ENCODE results near the gene ICOS.

Gene ICOS

DNA sequence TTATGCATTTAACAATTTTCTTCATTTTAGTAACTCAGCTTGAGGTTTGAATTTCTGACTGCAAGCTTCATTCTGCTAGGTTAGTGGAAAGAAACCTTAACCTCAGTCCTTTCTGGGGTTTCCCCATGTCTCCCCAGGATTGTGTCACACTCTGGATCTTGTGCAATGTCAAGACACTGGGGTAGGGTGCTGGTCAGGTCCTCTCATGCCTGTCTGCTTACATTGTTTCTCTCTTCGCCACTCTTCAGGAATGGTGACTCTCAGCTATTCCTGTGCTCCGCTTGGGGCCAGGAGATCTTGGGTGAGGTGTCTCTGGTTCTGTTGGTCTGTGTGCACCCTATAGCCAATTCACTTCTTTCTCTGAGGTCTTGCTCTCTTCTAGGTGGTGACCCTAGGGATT, 45.1 kb upstream of the ICOS start:
- no peaks in the 10 kb centered on the region for H3K4me1 ChIP-seq (ENCODE audit: insufficient read depth, poor library complexity, severe bottlenecking)
- ATAC-seq (ENCODE audit: low read depth), result no peak
- no peaks in the 10 kb centered on the region for H3K9me3 ChIP-seq (ENCODE audit: severe bottlenecking)
- no peak overlapping the region for H3K27ac ChIP-seq (ENCODE audit: poor library complexity, severe bottlenecking)
- DNase-seq (ENCODE audit: low spot score), result no peak
- no peaks in the 10 kb centered on the region for H3K27me3 ChIP-seq (ENCODE audit: insufficient read depth, poor library complexity, severe bottlenecking)
- H3K36me3 ChIP-seq (ENCODE audit: low read depth), result no peaks in the 10 kb centered on the region
- no peak overlapping the region for H3K4me3 ChIP-seq (ENCODE audit: severe bottlenecking)
- no peak for TF ChIP-seq CTCF (IDR thresholded peaks at IDR 0.05; ENCODE audit: poor library complexity, severe bottlenecking)

GRCh38 chr2:203892207-203892606, 44.4 kb upstream of the ICOS start:
- no peak overlapping the region for H3K27ac ChIP-seq (ENCODE audit: poor library complexity, severe bottlenecking)
- ATAC-seq (ENCODE audit: low read depth), result no peak
- H3K9me3 ChIP-seq (ENCODE audit: severe bottlenecking), result no peaks in the 10 kb centered on the region
- no peak for DNase-seq (ENCODE audit: low spot score)
- no peaks in the 10 kb centered on the region for H3K27me3 ChIP-seq (ENCODE audit: insufficient read depth, poor library complexity, severe bottlenecking)
- no peak for TF ChIP-seq CTCF (IDR thresholded peaks at IDR 0.05; ENCODE audit: poor library complexity, severe bottlenecking)
- no peak overlapping the region for H3K4me3 ChIP-seq (ENCODE audit: severe bottlenecking)
- H3K36me3 ChIP-seq (ENCODE audit: low read depth), result no peaks in the 10 kb centered on the region
- no peaks in the 10 kb centered on the region for H3K4me1 ChIP-seq (ENCODE audit: insufficient read depth, poor library complexity, severe bottlenecking)

DNA sequence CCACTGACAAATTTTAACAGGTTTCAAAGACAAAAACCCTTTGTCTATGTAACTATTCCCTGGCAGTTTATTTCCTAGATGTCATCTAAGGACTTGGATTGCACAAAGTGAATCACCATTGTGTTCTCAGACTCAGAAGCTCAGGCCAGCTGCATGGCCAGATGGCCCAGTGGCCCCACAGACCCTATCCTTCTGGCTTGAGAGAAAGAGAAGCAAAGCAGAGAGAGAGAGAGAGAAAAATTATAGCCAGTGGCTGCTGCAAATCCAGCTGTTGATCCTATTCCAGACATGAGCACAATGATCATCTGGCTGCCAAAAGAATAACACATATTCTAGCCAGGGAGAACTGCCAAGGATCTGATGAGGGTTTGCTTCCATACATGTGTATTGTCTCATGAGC, 43.2 kb upstream of the ICOS start:
- no peaks in the 10 kb centered on the region for H3K9me3 ChIP-seq (ENCODE audit: severe bottlenecking)
- H3K27me3 ChIP-seq (ENCODE audit: insufficient read depth, poor library complexity, severe bottlenecking), result no peaks in the 10 kb centered on the region
- no peak for TF ChIP-seq CTCF (IDR thresholded peaks at IDR 0.05; ENCODE audit: poor library complexity, severe bottlenecking)
- DNase-seq (ENCODE audit: low spot score), result no peak
- ATAC-seq (ENCODE audit: low read depth), result no peak
- no peak overlapping the region for H3K4me3 ChIP-seq (ENCODE audit: severe bottlenecking)
- H3K36me3 ChIP-seq (ENCODE audit: low read depth), result no peaks in the 10 kb centered on the region
- H3K27ac ChIP-seq (ENCODE audit: poor library complexity, severe bottlenecking), result no peak overlapping the region
- H3K4me1 ChIP-seq (ENCODE audit: insufficient read depth, poor library complexity, severe bottlenecking), result no peaks in the 10 kb centered on the region

DNA sequence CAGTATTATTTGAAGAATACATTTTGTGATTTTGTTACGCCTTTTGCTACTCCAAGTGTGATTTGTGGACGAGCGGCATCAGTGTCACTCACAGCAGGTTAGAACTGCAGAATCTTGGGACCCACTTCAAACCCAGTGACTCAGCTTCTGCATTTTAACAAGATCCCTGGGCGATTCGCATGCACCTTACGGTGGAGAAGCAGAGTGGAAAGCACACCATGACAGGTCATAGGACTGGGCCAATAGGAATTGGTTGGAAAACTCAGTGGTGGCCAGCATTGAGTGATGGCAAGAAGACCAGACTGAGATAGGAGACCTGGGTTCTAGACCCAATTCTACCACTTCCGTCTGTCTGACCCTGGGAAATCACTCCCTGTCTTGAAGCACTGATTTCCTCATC, 42.7 kb upstream of the ICOS start:
- H3K36me3 ChIP-seq (ENCODE audit: low read depth), result no peaks in the 10 kb centered on the region
- no peak overlapping the region for H3K27ac ChIP-seq (ENCODE audit: poor library complexity, severe bottlenecking)
- H3K4me3 ChIP-seq (ENCODE audit: severe bottlenecking), result no peak overlapping the region
- no peaks in the 10 kb centered on the region for H3K27me3 ChIP-seq (ENCODE audit: insufficient read depth, poor library complexity, severe bottlenecking)
- H3K4me1 ChIP-seq (ENCODE audit: insufficient read depth, poor library complexity, severe bottlenecking), result no peaks in the 10 kb centered on the region
- no peak for TF ChIP-seq CTCF (IDR thresholded peaks at IDR 0.05; ENCODE audit: poor library complexity, severe bottlenecking)
- no peaks in the 10 kb centered on the region for H3K9me3 ChIP-seq (ENCODE audit: severe bottlenecking)
- ATAC-seq (ENCODE audit: low read depth) (no peak), DNase-seq (ENCODE audit: low spot score) (no peak)

- Histone ChIP-seq H3K36me3 (ENCODE audit: low read depth) (no peaks in the 10 kb centered on the region), H3K27ac (ENCODE audit: poor library complexity, severe bottlenecking) (no peak overlapping the region), H3K4me3 (ENCODE audit: severe bottlenecking) (no peak overlapping the region), H3K4me1 (ENCODE audit: insufficient read depth, poor library complexity, severe bottlenecking) (no peaks in the 10 kb centered on the region), H3K27me3 (ENCODE audit: insufficient read depth, poor library complexity, severe bottlenecking) (no peaks in the 10 kb centered on the region), H3K9me3 (ENCODE audit: severe bottlenecking) (no peaks in the 10 kb centered on the region)
- TF ChIP-seq CTCF (IDR thresholded peaks at IDR 0.05; ENCODE audit: poor library complexity, severe bottlenecking), result no peak
- DNase-seq (ENCODE audit: low spot score) (no peak), ATAC-seq (ENCODE audit: low read depth) (no peak)
Observed at GRCh38 chr2:203894262-203894661, 42.3 kb upstream of the ICOS start.

All from RWPE2 (cell line).